T follicular helper cell (primary cell): ENCODE measurements around the gene RRN3.
"Not testable (repeated sequence)": the region's sequence is repeated elsewhere in the genome, so short reads cannot be mapped to it uniquely, and the experiment has no call there.

ENCODE experiments used
- DNase-seq: peaks from one replicate; pipeline ENCODE4 v3.0.0-alpha.2; 2020; ENCODE audit warnings: low read depth

The RRN3 gene

GRCh38 chr16:15028801-15029698 lies 65.0 kb downstream of the RRN3 start:
- DNase-seq: not testable (repeated sequence)

GRCh38 chr16:15028345-15028715 lies 65.7 kb downstream of the RRN3 start:
- not testable (repeated sequence) for DNase-seq

GRCh38 chr16:15027503-15028344 lies 66.3 kb downstream of the RRN3 start:
- DNase-seq: not testable (repeated sequence)

- not testable (repeated sequence) for DNase-seq
Observed at GRCh38 chr16:15027051-15027450, 67.0 kb downstream of the RRN3 start.

GRCh38 chr16:15025234-15025951 lies 68.7 kb downstream of the RRN3 start:
- DNase-seq: not testable (repeated sequence)

- DNase-seq: not testable (repeated sequence)
Observed at GRCh38 chr16:15024858-15025199, 69.2 kb downstream of the RRN3 start.

GRCh38 chr16:15023381-15024077 lies 70.5 kb downstream of the RRN3 start:
- not testable (repeated sequence) for DNase-seq

GRCh38 chr16:15022194-15022593 lies 71.9 kb downstream of the RRN3 start:
- DNase-seq: peak; percentile 46

GRCh38 chr16:15021429-15021828 lies 72.6 kb downstream of the RRN3 start:
- not testable (repeated sequence) for DNase-seq

- not testable (repeated sequence) for DNase-seq
Observed at GRCh38 chr16:15016951-15017580, 77.0 kb downstream of the RRN3 start.

GRCh38 chr16:15016354-15016753 lies 77.7 kb downstream of the RRN3 start:
- DNase-seq: not testable (repeated sequence)

GRCh38 chr16:15015671-15016070 lies 78.4 kb downstream of the RRN3 start:
- DNase-seq: not testable (repeated sequence)

- DNase-seq: not testable (repeated sequence)
Observed at GRCh38 chr16:15012941-15013340, 81.1 kb downstream of the RRN3 start.
